Measurements from ENCODE around the gene METTL17. TPM values are rescaled to one million over a fixed set of nuclear protein-coding genes. Genes with fewer than 3 reads are reported as not detected.

The METTL17 gene
- total and polyA plus RNA-seq, 9 of the 15 experiments (the other 6 are each of a cell fraction or from before 2014, with no cell fraction given) = 65.6 to 150 (median 90.0) TPM

- CTCF ChIA-PET (ENCODE audit: low intra/inter-chr PET ratio) = no interaction called here
- in situ Hi-C loops (cut with MboI) (no loop called here), intact Hi-C loops (cut with micrococcal nuclease) (no loop called here)
- H2AFZ ChIP-seq (ENCODE audit: low read depth, low read length) = no peak overlapping the region
- peaks cover 5 to 17% of the 10 kb centered on the region in 2 experiments; a peak in 3 of 5 replicates for H3K4me1 ChIP-seq (replicated peaks in 1 of 2; ENCODE audit: control insufficient read depth in 2 of 2, insufficient read depth in 2 of 2, low read length in 2 of 2)
- no TSS peak for BruUV-seq (replicated peaks)
- H3K9ac ChIP-seq (ENCODE audit: insufficient read depth in 1 of 2, low read depth in 2 of 2, low read length in 2 of 2) = no peak overlapping the region
- no peak overlapping the region for H3K27ac ChIP-seq (ENCODE audit: extremely low read depth, low read depth, low read length)
- no peaks in the 10 kb centered on the region for H3K9me3 ChIP-seq (replicated peaks; ENCODE audit: control insufficient read depth, insufficient read depth, low read depth, low read length)
- POLR2A ChIA-PET = no interaction called here
- H3K9me1 ChIP-seq (ENCODE audit: control insufficient read depth, insufficient read depth, low read length) = no peaks in the 10 kb centered on the region
- FAIRE-seq (no peak), ATAC-seq (no peak; the same call in 2 of the 3 replicates), DNase-seq (ENCODE audit: extremely low read depth in 1 of 4, low spot score in 3 of 4) (no peak)
- H3K4me2 ChIP-seq (ENCODE audit: insufficient read depth, low read length) = no peak overlapping the region
- H3K36me3 ChIP-seq (ENCODE audit: control insufficient read depth, insufficient read depth, low read length) = peaks cover 22% of the 10 kb centered on the region; the same call in 2 of the 3 replicates
- no peaks in the 10 kb centered on the region for H4K20me1 ChIP-seq (replicated peaks; ENCODE audit: control insufficient read depth, insufficient read depth, low read length)
- no peaks in the 10 kb centered on the region for H3K79me2 ChIP-seq (ENCODE audit: control insufficient read depth, insufficient read depth, low read length)
- no peak overlapping the region for H3K4me3 ChIP-seq
- H3K27me3 ChIP-seq (ENCODE audit: control insufficient read depth in 2 of 2, insufficient read depth in 2 of 2, low read length in 2 of 2) = no peaks in the 10 kb centered on the region
- 24% methylated on average over 4 of the region's 4 CpGs for WGBS (ENCODE audit: insufficient coverage, low coverage, missing lambda C conversion rate)
- TF ChIP-seq MCM3 (IDR thresholded peaks at IDR 0.05) (no peak), PTBP1 (IDR thresholded peaks at IDR 0.05; ENCODE audit: low read depth, low read length) (no peak), NFYB (IDR thresholded peaks at IDR 0.05; ENCODE audit: extremely low read depth, insufficient read length) (no peak), OTX1 (CRISPR knock-in tag; IDR thresholded peaks at IDR 0.05) (no peak), NFXL1 (CRISPR knock-in tag; IDR thresholded peaks at IDR 0.05) (no peak), LCOR (CRISPR knock-in tag; IDR thresholded peaks at IDR 0.05) (no peak), ZNF764 (CRISPR knock-in tag; IDR thresholded peaks at IDR 0.05; ENCODE audit: low read depth) (no peak), HEY1 (CRISPR knock-in tag; IDR thresholded peaks at IDR 0.05; ENCODE audit: borderline replicate concordance) (no peak), TEAD1 (CRISPR knock-in tag; IDR thresholded peaks at IDR 0.05) (no peak), CCAR2 (IDR thresholded peaks at IDR 0.05; ENCODE audit: low read depth, low read length) (no peak), RFX1 (IDR thresholded peaks at IDR 0.05) (no peak), YY1 (IDR thresholded peaks at IDR 0.05; ENCODE audit: borderline replicate concordance in 1 of 3, control insufficient read depth in 1 of 3, extremely low read depth in 1 of 3, insufficient read depth in 3 of 3, insufficient read length in 1 of 3, insufficient replicate concordance in 2 of 3, low read depth in 1 of 3, low read length in 2 of 3) (no peak), ZNF551 (CRISPR knock-in tag; IDR thresholded peaks at IDR 0.05) (no peak), E2F1 (CRISPR knock-in tag; IDR thresholded peaks at IDR 0.05) (no peak), ZKSCAN8 (CRISPR knock-in tag; IDR thresholded peaks at IDR 0.05) (no peak)
- TF ChIP-seq, protein P1, sequence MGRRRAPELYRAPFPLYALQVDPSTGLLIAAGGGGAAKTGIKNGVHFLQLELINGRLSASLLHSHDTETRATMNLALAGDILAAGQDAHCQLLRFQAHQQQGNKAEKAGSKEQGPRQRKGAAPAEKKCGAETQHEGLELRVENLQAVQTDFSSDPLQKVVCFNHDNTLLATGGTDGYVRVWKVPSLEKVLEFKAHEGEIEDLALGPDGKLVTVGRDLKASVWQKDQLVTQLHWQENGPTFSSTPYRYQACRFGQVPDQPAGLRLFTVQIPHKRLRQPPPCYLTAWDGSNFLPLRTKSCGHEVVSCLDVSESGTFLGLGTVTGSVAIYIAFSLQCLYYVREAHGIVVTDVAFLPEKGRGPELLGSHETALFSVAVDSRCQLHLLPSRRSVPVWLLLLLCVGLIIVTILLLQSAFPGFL (CRISPR knock-in tag; IDR thresholded peaks at IDR 0.05) = no peak
- TF ChIP-seq, protein P2, sequence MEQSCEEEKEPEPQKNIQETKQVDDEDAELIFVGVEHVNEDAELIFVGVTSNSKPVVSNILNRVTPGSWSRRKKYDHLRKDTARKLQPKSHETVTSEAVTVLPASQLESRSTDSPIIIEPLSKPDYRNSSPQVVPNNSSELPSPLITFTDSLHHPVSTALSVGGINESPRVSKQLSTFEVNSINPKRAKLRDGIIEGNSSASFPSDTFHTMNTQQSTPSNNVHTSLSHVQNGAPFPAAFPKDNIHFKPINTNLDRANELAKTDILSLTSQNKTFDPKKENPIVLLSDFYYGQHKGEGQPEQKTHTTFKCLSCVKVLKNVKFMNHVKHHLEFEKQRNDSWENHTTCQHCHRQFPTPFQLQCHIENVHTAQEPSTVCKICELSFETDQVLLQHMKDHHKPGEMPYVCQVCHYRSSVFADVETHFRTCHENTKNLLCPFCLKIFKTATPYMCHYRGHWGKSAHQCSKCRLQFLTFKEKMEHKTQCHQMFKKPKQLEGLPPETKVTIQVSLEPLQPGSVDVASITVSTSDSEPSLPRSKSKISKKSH (CRISPR knock-in tag; IDR thresholded peaks at IDR 0.05) = no peak
These were observed 9.8 kb downstream of the METTL17 start for GRCh38 chr14:20999591-20999990.

Measured in K562 (cell line).